Dedifferentiated amniotic fluid mesenchymal stem cell (primary cell): ENCODE measurements around the gene ADCY2.

ENCODE experiments used
- DNase-seq: peaks from one replicate; pipeline ENCODE4 v3.0.0-alpha.2; 2016; ENCODE audit errors: extremely low spot score

The ADCY2 gene

DNA sequence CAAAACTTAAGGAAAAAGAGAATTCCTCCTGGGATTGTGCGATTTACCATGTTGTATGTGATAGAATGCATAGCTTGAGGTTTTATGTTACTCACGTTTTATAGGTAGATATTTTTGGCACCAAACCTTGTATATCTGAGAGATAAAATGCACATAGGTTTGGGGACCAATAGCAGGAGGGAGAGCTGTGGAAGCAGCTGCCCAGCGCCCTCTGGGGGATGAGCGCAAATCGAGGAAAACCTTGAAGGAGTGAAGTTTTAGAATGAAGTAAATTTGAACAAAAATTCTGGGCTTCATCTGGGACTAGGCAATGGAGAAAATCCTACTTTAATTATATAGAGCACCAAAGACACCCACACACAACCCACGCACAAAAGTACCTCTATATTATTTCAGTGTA, 197.0 kb downstream of the ADCY2 start:
- DNase-seq: no peak

DNA sequence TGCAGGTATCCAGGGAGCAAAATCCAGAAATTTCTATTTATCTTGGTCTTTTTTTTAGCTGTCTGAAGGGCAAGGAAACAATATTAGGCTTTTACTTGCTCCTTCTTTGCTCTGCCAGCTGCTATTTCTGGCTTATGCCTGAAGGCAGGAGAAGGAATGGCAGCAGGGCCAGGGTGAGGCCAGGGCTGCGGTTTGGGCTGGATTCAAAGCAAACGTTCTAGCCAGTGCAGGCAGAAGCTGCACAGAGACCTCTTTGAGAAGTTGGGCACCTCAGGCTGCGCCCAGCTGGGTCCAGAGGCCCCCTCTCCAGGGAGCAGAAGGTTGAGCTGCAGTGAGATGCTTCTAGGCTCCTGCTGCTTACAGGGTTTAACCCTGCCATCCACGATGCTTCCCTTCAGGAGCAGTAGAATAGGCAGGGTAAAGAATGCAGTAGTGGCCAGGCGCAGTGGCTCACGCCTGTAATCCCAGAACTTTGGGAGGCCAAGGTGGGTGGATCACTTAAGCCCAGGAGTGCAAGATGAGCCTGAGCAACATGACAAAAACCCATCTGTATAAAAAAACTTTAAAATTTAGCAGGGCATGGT, 201.2 kb downstream of the ADCY2 start:
- no peak for DNase-seq

DNA sequence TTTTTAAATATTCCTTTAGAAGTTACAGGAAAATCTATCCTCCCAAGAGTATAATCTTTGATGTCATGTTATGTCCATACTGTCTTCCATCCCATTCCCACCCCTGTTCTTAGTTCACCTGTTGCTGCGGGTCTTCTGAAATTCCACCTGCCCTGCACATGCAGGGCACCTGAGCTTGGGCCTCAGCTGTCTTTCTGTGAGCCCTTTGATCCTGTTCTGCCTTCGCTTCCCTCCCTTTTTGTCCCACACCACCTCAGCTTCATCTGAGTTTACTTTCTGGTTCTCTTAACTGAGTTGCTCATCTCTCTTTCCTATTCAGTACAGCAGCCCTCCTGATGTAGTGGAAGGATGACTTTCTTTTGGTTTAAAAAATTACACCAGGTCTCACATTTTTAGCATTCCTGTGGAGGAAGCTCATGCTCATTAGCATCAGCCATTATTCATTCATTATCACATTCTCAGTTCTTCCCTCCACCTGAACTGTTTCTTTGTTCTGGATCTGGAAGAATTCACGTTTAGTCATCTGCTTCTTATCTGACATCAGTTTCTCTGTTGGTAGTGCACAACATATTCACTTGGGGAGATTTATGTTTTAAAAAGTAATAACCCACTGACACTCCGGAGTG, 211.0 kb downstream of the ADCY2 start:
- DNase-seq: no peak

DNA sequence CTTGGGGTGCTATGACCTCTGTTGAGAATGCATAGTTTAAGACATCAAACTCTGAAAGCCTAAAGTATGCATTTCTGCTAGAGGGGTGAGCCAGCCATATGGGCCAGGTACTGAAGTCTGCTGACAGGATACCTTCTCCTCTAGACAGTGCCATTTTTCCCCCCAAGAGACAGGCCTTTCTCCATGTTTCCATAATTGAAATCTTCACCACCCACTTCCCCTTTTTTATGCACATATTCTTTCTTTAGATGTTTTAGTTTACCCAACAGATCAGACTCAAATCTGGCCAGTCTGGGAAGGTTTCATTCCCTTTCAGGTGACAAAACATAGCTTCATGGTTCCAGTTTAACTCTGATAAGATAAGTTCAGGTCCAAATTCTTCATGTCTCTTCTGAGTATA, 212.8 kb downstream of the ADCY2 start:
- DNase-seq: no peak

DNA sequence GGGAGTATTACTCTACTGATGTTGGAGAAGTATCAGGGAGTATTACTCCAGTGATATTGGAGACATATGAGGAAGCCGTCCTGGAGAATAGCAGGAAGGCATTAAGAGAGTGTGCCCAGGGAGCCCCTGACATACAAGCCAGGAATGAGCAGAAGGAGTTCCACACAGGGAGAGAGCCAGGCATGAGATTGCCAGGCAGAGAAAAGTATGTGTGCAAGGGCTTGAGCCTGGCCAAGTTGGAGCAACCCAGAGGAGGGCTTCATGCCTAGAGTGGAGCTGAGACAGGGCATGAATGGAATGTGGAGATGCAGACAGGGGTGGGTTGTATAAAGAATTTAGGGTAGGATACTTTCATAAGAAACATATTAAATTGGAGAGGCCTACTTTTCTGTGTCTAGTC, 213.8 kb downstream of the ADCY2 start:
- no peak for DNase-seq

DNA sequence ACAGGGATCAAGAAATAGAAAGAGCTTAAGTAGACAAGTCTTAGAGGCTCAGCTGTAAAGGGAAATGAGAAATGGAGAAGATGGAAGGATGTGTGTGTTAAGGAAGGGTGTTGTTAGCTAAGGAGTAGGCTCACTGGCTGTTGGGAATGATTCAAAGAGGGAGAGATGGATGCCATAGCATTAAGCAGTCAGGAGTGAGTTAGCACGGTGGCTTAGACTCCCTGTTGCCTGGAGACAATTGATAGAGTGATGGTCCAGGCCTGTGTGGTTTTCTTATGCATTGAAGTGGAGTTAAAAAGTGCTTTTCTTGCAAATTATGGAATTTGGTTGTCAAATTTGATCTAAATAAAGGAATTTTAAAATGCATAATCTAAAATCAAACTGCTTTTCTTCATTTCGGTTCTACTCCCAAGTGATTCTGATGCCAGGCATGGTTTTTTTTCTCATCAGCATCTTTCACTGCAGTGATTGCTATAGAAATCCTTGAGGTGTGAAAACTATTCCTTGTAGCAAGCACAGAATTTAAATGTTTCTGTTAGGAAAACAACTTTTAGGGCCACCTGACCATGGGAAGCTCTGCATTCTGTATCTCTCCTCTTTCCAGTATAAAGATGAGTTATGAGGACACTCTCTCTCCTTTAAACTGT, 214.7 kb downstream of the ADCY2 start:
- DNase-seq: no peak

DNA sequence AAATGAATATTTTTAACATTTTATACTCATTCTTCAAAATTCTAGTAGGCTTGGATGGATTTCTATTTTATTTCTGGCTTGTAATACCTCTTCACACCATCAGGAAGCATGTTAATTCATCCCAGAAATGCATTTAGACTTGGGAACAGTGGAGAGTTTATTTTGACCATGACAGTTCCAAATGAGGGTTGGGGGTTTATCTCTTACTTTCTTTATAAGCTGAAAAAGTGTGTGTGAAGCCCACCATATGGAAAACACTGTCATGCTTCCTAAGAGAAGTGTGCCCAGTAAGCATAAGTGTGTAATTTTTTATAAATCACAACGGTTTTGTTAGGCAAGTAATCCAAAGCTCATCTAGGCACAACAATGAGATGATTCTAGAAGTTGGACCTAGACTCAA, 215.6 kb downstream of the ADCY2 start:
- DNase-seq: no peak

DNA sequence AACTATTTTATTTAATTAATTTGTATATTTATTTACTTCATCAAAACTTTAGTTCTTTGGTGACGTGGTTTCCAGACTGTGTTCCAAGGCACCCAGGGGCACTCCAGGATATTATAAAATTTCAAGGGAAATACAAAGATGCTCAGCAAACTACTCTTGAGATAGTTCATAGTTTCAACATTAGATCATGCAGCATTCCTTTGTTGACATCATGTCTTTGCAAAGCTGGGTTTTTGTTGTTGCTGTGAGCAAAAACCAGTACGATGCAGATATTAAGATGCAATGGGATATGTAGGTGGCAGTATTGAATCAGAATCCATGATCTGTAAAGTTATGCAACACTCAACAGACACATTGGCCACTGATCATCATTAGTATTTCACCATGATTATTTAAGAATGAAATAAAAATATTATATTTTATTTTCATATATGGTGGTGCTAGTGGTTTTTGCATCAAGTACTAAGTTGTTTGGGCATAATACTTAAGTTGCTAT, 219.7 kb downstream of the ADCY2 start:
- DNase-seq: no peak

DNA sequence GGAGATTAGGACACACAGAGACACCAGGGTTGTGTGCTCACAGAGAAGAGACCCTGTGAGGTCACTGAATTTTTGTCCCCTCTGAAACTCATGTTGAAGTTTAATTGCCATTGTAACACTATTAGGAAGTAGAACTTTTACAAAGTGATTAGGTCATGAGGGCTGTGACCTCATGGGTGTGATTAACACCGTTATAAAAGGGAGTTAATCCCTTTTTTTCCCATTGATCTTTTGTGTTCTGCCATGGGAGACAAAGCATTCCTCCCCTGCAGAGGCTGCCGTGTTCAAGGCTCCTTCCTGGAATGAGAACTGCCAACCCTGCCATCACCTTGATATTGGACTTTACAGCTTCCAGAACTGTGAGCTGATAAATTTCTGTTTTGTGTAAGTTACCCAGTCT, 221.0 kb downstream of the ADCY2 start:
- DNase-seq: no peak

DNA sequence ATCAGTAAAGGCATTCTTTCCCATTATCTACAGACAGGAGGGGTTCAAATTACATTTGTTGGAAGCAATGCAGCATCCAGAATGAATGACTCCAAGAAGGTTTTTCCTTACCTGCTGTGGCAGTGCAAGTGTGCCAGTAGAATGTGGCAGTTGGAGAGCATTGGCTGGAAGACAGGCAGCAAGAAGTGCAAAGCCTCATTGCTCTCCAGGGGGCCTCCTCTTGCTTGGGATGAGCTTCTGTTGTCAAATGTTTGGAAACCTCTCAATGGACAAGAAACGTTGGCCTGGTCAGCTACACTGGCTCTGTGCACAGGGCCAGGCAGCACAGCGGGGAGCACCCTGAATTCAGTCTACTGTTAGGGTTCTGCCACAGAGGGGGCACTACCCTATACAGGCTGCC, 226.6 kb downstream of the ADCY2 start:
- DNase-seq: no peak

DNA sequence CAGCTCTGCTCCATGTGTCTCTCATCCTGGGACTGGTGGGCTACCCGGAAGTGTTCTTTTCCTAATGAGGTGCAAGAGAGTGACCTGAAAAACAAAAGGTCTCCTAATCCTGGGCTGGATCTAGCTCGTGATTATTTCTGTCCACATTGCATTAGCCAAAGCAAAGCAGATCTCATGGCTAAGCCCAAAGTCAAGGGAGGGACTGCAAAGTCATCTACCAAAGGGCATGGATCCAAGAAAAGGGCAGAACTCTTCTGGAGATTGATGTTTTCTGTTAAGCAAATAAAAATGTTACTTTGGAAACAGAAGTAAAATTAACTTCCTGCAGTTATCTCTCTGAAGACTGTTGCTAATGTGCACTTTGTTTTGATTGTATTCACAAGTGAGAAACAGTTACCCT, 229.8 kb downstream of the ADCY2 start:
- no peak for DNase-seq

DNA sequence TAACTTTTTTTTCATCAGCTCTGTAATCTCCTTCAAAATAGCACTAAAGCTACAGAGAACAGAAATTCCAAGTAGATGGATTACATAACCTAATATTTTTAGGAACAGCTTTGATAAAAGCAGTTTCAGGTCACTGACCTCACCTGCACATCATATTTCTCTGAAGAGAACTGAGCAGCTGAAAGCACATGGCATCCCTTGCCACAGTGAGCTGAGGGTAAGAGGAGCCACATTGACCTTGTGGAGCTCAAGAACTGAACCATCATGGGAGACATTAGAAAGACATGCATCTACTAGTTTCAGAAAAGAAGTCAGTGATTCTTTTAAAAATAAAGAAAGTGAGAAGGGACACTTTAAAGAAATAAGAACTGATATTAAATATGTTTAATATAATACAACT, 232.3 kb downstream of the ADCY2 start:
- DNase-seq: no peak

DNA sequence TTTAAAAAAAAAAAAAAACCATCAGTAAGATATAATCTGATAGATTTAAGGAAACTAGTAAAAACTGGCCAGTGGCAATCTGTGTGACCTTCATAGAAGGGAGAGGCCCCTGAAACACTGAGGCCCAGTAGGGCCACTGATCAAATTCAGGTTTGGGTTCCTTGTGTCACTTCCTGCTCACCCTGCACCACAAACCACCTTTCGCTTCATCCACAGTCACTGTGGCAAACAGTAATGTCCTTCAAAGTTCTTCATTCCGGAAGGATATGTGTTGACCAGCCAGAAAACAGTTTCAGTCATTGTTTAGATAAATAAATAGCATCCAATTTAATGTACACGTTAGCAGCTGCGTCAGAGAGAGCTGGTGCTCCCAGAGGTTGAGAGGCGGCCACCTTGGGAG, 232.9 kb downstream of the ADCY2 start:
- no peak for DNase-seq

DNA sequence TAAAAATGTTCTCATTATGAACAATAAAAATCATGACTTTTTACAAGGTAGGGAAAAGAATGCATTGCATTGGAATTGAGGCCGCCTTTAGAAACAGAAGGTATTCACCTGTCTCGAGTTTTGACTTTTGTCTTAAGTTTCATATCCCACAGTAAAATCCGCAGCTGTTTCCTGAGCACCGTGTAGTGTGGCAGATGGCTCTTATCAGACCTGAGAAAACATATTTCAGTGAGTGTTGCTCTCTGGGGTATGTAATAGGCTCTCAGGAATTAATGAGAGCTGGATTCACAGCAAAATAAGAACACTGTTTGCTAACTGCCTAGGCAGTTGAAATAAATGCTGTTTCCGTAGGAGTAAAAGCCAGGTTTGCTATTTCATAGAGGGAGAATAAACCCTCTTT, 233.6 kb downstream of the ADCY2 start:
- DNase-seq: no peak

DNA sequence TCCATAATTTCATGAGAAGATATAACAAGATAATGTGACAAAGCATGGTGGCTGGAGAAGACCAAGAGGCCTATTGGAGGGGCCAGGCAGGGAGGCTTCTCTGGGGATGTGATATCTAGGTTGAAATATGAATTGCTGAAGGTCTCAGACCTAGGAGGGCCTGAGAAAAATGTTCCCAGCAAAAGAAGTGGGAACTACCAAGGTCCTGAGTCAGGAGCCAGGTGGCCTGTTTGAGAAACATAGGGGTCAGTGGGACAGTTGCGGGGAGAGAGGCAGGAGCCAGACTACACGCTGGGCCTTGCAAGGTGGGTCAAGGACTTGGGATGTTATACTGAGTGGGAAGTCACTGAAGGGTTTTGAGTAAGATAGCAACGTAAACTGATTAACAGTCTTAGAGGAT, 238.9 kb downstream of the ADCY2 start:
- no peak for DNase-seq

DNA sequence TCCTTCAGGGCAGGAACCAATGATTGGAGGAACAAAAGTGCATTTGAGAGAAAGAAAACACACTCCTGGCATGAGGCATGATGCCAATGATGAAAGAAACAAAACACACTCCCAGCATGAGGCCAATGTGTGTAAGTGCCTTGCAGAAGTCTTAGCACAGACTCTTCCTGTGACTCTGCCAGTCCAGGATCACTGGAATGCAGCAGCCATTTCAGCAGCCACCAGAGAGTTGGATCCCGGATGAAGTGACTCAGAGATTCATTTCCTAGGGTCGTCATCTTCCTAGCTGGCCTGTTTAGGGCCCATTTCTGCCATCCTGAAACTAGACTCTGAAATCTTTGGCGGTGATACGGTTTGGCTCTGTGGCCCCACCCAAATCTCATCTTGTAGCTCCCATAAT, 242.5 kb downstream of the ADCY2 start:
- no peak for DNase-seq

DNA sequence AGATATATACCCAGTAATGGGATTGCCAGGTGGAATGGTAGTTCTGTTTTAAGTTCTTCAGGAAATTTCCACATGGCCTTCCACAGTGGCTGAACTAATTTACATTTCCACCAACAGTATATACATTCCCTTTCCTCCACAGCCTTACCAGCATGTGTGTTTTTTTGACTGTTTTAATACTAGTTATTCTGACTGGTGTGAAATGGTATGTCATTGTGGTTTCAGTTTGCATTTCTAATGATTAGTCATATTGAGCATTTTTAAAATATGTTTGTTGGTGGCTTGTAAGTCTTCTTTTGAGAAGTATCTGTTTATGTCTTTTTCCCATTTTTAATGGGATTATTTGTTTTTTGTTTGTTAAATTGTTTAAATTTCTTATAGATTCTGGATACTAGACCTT, 246.1 kb downstream of the ADCY2 start:
- DNase-seq: no peak

DNA sequence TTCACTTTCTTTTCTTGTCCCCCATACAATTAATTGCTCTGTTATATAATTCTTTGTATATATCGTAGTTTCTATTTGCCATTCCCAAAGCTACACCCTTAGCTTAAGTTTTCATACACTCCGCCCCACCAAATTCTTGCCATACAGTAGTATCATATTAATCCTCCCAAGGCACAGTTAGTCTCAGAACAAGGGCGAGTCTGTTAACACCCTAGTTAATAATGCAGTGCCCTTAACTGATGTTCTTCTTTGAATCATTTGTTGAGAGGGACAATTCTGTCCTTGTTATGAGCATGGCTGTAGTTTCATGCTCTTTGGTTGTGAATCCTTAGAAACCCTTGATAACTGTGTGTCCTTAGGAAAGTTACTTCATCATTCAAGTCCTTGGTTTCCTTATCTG, 248.8 kb downstream of the ADCY2 start:
- no peak for DNase-seq

DNA sequence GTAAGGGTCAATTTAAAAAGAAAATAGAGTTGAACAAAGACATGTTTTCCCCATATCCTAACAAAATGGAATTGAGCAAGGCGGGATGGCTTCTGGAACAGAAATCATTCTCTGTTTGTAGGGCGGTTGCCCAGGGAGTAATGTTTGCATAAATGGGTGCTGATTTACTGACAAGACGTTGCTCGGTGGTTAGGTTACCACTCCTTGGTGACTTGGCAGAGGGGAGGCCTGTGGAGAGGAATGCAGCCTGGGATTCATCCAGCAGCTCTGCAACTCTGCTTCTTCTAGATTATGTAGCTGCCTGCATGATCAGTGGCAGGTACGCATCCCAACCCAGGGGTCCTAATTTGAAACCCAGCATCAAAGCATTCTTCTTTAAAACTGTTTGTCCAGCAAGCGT, 254.8 kb downstream of the ADCY2 start:
- no peak for DNase-seq

DNA sequence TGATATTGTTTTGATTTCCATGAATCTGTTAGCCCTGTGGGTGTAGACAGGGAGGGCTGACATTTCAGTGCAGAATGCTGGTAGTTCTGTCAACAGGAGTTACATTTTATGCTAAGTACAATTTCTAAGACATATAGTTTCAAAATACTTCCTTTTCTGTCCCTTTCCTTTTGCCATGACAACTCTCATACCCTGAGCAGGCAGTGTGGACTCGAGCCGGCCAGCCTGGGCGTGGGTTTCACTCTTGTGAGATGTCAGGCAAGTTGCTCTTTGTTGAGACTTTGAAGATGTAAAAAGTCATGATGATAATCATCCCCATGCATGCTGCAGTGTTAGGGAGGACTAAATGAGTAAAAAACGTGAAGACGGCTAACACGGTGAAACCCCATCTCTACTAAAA, 257.1 kb downstream of the ADCY2 start:
- DNase-seq: no peak

DNA sequence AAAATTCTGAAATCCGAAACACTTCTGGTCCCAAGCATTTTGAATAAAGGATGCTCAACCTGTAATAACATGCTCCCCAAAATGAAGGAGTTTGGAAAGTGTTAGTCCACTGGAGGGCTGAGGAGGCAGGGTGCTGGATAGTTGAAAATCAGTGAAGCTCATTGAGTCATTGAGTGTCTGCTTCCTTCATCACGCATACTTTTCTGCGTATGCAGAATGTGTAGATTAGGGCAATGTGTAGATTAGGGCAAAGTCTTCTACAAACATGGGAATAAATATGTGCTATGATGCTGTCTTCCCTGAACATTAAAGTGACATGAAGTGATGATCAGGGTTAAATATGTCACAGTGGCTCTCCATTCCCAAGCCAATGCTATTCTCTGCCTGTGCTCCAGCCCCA, 261.2 kb downstream of the ADCY2 start:
- no peak for DNase-seq

DNA sequence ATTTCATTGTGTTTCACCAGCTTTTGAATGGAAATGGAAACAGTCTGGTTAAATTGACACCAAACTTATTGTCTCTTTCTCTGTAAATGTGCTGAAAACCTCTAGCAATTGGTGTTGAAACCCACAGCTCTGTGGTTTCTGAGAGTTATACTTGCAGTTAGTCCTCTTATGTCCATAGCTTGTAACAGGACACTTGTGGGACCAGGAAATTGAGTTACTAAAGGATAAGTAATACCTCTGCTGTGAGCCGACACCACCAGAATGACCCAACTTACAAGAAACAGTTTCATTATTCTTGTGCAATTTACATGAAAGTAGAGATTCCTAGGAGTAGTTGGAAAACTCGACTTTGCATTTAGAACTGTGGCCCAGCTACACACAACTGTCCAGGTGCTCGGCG, 263.5 kb downstream of the ADCY2 start:
- no peak for DNase-seq

DNA sequence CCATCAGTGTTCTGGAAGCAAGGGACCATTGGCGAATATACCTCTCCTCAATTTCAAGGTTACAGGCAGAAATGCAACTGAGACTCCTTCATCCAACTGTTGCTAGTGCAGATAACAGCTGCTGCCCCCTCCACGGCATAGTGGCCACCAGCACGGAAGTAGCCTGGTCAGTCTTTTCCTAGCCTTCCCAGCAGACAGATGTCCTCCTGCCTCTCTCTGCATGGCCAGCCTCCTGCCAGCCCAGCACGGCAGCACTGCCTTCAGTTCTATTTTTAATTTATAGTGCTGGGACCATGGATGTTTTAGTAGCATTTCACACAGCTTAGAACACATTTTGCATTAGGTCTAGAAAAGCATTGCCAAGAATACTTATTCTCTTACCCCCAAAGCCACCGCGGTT, 266.4 kb downstream of the ADCY2 start:
- DNase-seq: no peak

DNA sequence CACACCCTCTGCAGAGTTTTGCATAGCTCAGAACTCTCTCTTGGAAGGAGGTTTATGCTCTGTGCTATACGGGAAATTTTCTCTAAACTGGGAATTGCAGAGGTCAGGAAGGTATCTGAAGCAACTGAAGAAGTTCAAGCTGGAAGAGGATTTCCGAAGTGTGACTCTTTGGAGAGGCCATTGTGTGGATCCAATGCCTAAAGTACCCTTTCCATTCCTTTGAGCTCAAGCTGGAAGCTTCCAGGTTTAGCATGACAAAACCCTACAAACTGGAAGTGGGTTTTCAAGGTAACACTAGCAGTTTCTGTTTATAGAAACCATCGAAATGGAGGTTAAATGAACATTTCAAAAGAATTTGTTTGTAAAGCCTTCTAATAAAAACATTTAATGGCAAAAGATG, 267.9 kb downstream of the ADCY2 start:
- DNase-seq: no peak
